HG03103 (cell line): ENCODE data around the gene CCR7.

Experiments
- ATAC-seq: cut with Tn5 transposase; IDR thresholded peaks from one replicate; pipeline ENCODE4 v1.9.1; 2021; ENCODE audit warnings: low read depth; ENCODE audit not compliant: unreplicated experiment

Gene CCR7

DNA sequence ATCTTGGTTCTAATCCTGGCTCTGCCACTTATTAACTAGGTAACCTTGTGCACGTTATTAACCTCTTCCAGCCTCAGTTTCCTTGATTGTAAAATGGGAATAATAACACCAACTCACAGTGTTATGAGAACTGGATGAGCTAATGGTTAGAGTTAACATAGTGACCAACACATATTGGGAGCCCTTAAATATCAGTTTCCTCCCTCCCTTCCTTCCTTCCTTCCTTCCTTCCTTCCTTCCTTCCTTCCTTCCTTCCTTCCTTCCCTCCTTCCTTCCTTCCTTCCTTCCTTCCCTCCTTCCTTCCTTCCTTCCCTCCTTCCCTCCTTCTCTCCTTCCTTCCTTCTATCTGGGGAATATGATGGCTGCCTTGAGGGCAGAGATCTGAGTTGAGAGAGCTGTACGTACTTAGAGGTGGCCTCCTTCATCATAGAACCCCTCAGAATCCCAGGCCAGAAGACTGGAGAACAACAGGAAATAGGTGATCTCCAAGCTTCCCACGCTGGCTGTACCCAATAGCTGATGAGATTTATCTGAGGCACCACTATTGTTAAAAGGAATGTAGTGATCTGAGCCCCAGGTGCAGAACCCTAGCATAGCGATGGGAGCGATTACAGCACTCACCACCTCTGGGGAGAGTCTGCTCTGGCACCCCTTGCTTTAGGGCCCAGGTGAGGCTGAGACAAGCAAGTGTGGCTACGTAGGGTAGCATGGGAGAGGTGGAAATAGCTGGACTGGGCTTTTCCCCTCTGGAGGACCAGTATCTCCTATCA, 26.2 kb downstream of the CCR7 start:
- no peak for ATAC-seq

DNA sequence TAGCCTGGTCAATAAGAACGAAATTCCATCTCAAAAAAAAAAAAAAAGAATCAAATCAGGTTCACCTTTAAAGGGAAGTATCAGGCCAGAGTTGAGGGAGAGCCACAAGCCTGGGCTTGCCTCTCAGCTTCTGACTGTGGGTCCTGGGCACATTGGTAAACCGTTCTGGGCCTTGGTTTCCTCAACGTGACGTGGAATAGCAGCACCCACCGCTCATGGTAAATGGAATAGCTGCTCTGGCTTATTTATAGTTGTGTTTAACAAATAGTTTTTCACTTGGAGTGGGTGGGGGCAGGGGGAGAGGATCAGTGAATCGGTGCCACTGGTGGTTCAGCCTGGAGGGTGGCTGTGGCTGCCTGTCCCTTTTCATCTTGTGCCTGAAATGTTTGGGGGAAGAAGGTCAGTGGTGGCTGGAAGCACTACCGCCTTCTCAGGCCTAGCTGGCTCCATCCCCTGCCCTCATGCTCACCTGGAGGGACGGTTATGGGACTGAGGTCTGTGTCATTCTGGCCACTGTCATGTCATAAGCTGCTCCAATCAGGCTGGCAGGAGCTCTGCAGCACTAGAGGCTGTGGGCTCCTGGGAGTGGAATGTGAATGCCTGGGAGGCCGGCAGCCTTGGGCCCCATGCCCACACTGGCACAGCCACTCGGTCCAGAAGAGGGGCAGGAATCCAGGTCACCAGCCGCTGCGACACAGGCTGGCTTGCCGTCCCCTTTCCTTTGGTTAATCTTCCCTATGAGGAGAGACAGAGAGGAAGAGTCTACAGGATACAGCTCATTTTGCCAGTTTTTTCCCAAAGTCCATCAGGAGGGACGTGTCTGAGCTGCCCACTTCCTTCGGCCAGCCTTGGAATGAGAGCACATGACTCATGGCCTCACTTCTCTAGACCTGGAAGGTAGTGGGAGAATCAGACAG, 27.0 kb downstream of the CCR7 start:
- ATAC-seq = no peak

DNA sequence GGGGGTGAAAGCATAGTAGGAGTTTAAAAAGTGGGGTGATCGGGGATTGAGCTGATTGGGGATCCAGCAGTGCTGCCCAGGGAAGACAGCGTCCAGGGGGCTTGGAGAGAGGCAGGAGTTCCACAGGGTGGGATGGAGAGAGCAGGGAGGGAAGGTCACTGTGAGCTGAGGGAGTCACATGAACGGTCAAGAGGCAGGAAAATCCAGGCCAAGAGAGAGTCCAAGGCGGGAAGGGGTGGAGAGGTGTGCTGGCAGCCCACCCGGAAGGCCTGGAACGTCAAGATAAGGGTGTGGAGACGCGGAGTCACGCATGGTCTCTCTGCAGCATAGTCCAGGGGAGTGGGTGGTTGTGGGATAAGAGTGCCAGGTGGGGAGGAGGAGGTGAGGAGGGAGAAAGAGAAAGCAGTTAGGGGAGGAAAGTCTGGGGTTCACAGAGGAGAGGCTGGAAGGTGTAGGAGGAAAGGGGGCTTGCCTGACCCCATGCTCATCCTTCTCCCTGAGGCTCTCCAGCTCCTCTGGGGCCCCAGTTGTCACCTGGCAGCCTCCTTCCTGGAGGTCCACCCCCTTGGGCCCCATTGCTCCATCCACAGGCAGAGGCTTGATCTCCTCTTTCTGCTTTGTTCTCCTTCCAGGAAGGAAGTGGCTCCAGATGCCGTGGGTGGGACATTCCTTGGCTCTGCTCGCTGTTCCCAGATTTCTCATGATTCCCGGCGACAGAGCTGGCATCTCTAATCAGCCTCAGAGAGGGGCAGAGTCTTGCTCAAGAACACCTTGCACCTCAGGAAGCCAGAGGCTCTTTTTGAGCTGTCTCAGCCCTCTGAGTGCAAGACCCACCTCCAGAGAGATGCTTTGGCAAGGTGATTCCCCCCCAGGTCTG, 28.7 kb downstream of the CCR7 start:
- ATAC-seq = no peak

GRCh38 chr17:40535924-40536294, 29.4 kb downstream of the CCR7 start:
- no peak for ATAC-seq

DNA sequence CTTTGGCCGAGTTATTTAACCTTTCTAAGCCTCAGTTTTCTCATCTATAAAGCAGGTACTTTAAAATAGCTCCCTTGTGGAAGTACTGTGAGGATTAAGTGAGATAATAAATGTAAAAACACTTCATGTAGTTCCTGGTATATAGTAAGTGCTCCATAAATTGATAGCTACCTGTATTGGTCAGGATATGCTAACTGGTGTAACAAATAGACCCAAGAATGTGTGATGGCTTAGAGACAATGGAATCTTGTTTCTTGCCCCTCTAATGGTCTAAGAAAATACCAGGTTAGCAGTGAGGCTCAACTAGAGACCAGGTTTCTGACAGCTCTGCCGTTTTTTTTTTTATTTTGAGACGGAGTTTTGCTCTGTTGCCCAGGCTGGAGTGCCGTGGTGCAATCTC, 29.8 kb downstream of the CCR7 start:
- no peak for ATAC-seq

GRCh38 chr17:40534371-40535189, 30.7 kb downstream of the CCR7 start:
- no peak for ATAC-seq

DNA sequence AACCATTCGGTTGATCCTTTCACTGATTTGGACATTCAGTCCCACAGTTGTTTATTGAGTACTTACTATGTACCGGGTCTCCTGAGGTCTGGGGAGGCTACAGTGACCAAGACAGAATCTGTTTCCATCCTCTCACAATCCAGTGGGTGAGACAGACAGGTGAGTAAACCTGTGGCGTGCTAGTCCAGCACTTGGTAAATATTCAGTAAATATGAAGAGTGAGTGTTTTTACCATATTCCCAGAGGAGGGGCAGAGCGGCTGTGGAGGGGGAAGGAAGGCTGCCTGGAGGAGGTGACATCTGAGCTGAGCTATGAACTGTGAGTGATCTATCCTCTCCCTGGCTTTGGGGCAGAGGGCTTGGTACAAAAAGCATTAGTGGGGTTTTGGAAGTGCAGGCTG, 31.4 kb downstream of the CCR7 start:
- no peak for ATAC-seq

DNA sequence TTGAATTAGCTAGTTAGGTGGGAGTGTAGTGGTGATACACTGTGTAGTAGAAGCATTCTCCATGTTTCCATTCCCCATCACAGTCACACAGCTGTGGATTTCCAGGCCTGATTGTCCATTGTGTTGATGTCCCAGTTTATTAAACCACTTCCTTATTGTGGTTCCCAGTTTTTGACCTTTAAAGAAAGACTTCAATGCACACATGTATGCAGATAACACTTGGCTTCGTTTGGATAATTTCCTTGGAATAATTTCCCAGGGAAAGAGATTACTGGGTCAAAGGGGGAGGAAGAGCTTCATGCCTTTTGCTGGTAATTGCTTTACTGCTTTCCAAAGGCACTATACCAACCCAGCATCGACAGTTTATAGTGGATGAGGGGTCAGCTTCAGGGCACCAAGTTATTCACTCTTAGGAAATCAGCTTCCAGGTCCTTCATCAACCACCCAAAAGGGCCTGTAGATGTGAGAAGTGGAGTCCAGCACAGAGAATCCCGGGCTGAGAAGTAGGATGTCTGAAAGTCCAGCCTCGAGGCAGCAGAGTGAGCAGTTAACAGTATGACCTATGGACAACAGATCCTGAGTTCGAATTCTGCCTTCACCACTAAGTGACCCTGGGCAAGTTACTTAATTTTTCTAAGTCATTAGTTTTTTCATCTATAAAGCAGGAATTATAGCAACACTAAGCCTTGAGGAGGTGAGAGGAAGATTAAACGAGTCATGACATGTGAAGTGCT, 32.6 kb downstream of the CCR7 start:
- ATAC-seq = no peak

DNA sequence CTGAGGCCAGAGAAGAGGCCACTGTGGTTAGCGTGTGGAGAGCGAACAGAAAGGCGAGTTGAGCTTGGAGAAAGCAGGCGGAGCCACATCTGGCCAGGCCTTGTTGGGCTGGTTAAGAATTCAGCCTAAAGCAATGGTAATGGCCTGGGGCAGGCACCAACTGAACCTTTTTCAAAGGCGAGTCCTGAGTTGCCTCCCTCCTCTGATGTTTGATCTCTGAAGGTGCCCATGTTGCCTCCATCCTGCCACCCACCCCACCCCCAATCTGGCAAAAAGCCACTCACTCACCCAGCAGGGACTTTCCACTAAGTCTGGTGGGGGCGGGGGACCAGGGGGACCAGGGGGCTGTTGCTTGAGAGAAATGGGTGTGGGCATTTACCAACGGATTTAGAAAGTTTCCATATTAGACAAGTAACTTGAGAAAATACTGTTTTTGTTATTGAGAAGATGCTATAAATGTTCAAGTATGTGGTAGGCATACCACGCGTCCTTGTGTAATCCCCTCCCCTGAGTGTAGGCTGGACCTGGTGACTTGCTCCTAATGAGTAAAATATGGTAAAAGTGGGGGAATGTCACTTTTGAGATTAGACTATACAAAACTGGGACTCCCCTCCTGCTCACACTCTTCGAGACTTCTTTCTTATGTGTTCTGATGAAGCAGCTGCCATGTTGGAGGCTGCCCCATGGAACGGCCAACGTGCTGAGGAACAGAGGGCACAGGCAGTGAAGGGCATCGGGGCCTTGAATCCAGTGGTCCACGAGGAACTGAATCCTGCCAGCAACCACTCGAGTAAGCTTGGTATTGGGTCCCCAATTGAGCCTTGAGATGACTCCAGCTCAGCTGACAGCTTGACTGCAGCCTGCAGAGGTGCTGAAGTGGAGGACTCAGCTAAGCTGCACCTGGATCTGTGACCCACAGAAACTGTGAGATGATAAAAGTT, 34.0 kb downstream of the CCR7 start:
- no peak for ATAC-seq

DNA sequence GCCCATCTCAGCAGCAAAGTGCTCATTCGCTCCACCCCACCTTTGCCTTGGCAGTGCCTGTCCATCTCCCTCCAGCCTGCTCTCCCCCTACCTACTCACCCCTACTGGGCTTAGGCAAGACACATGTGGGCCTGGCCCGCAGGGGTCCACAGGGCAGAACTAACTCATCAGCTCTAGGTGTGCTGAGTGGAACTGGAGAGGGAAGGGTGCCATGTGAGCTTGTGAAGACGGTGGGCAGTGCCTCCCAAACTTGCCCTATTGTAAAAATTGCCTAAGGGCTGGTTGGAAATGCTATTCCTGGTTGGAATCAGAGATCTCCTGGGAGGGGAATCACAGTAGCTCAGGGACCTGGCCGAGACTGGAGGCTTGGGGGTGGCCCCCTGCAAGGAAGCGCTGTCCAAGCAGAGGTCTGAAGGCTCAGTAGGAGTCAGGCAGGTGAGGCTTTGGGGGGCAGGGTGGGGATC, 34.7 kb downstream of the CCR7 start:
- ATAC-seq = no peak

- ATAC-seq = no peak
These were observed 35.3 kb downstream of the CCR7 start for GRCh38 chr17:40529991-40530390.

GRCh38 chr17:40528692-40529417, 36.4 kb downstream of the CCR7 start:
- ATAC-seq = no peak

DNA sequence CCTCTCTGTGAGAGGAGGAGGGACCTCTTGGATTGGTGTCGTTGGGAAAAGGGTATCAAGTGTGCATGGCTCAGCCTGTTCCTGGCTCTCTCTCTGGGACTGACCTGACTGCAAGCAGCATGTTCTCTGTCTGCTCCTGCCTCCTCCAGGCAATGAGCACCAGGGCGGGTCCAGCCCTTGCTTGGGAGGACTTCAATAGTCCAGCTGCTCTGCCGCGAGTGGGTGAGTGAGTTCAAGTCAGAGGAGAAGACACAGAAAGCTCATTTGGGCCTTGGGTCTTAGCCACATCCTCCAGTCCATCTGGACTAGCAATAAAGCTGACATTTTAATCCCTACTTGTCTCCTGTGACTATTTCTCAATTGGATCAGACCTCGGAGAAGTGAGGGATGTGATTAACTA, 38.6 kb downstream of the CCR7 start:
- ATAC-seq = no peak

DNA sequence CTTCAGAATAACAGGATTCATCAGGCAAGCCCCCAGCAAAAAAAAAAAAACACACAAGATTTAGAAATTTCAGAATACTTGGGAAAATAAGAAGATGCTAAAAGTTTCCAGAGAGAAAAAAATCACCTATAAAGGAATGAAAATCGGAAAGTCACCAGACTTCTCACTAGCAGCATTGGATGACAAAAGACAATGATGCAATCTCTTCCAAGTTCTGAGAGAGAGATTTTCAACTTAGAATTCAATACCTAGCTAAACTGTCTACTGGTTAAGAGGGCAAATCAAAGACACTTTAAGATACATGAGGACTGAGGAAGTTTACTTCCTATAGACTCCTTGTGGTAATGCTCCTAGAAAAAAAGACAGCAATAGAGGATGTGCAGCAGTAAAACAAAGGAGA, 40.0 kb downstream of the CCR7 start:
- ATAC-seq = no peak

- ATAC-seq = no peak
These were observed 40.9 kb downstream of the CCR7 start for GRCh38 chr17:40524243-40524965.

GRCh38 chr17:40522961-40523310, 42.3 kb downstream of the CCR7 start:
- ATAC-seq = no peak
